T1000 (cell line): Measurements from ENCODE around the gene OR9A2.

Source experiments
- DNase-seq: peaks from one replicate; lab custom pipeline; 2025; ENCODE audit warnings: mixed read lengths; lab: John Stamatoyannopoulos, UW

Gene OR9A2

GRCh38 chr7:143027032-143027431, at the start of gene OR9A2:
Gene OR9A2 (minus strand): TSS chr7:143027132. CDS start chr7:143027132, 0 bp downstream.
- no peak for DNase-seq

GRCh38 chr7:143074141-143074540, 47.2 kb upstream of the OR9A2 start:
- DNase-seq = no peak

- DNase-seq = no peak
Measured at GRCh38 chr7:143073556-143073955, 46.6 kb upstream of the OR9A2 start.

GRCh38 chr7:143069912-143070500, 43.1 kb upstream of the OR9A2 start:
- DNase-seq = no peak

- DNase-seq = no peak
Measured at GRCh38 chr7:143068446-143068845, 41.5 kb upstream of the OR9A2 start.

- no peak for DNase-seq
Measured at GRCh38 chr7:143063741-143064140, 36.8 kb upstream of the OR9A2 start.

GRCh38 chr7:143055754-143056153, 28.8 kb upstream of the OR9A2 start:
- DNase-seq = no peak

- DNase-seq = no peak
Measured at GRCh38 chr7:143054621-143055020, 27.7 kb upstream of the OR9A2 start.

GRCh38 chr7:143052041-143052440, 25.1 kb upstream of the OR9A2 start, which contains the start of gene OR6V1:
Gene OR6V1 (plus strand): TSS chr7:143052341. CDS start chr7:143052341, 0 bp downstream.
- no peak for DNase-seq

- no peak for DNase-seq
Measured at GRCh38 chr7:143050931-143051330, 24.0 kb upstream of the OR9A2 start.

- no peak for DNase-seq
Measured at GRCh38 chr7:143049362-143049761, 22.4 kb upstream of the OR9A2 start.

- DNase-seq = no peak
Measured at GRCh38 chr7:143048827-143049226, 21.9 kb upstream of the OR9A2 start.

- no peak for DNase-seq
Measured at GRCh38 chr7:143047326-143047725, 20.4 kb upstream of the OR9A2 start.

- DNase-seq = no peak
Measured at GRCh38 chr7:143046426-143046851, 19.5 kb upstream of the OR9A2 start.

- DNase-seq = no peak
Measured at GRCh38 chr7:143043391-143043790, 16.5 kb upstream of the OR9A2 start.

GRCh38 chr7:143042790-143043271, 15.9 kb upstream of the OR9A2 start:
- no peak for DNase-seq

GRCh38 chr7:143042159-143042789, 15.3 kb upstream of the OR9A2 start:
- DNase-seq = no peak

GRCh38 chr7:143041346-143041745, 14.4 kb upstream of the OR9A2 start:
- no peak for DNase-seq

- DNase-seq = no peak
Measured at GRCh38 chr7:143040209-143040715, 13.3 kb upstream of the OR9A2 start.

GRCh38 chr7:143038635-143039034, 11.7 kb upstream of the OR9A2 start:
- DNase-seq = no peak

- DNase-seq = no peak
Measured at GRCh38 chr7:143027683-143028082, 751 bp upstream of the OR9A2 start.

GRCh38 chr7:143025371-143025770, 1.6 kb downstream of the OR9A2 start:
- DNase-seq = no peak

- DNase-seq = no peak
Measured at GRCh38 chr7:143023047-143023446, 3.9 kb downstream of the OR9A2 start.
